IMR-90 (cell line): ENCODE results near the gene STK10. TPM values are rescaled to one million over a fixed set of nuclear protein-coding genes. Genes with fewer than 3 reads are reported as not detected.

Source experiments
- ATAC-seq: fragments of 200-7000 bp; cut with Tn5 transposase; 2 replicates; pipeline ENCODE4 v1.9.1; 2020; ENCODE audit warnings: low read depth, mild to moderate bottlenecking, moderate library complexity
- BruUV-seq: library from RNA; stranded (reverse); fragments of 400-500 nt; replicated peaks from 2 replicates; lab custom pipeline; 2021; lab: Mats Ljungman, UMichigan
- CTCF ChIA-PET: fragments of 300-600 bp; formaldehyde crosslinking; extraction: SDS; loops from one replicate; lab custom pipeline; 2021; ENCODE audit warnings: antibody characterized with exemption; lab: Yijun Ruan, JAX
- POLR2A ChIA-PET: fragments of 300-600 bp; sonication (Branson Sonifier 250); formaldehyde crosslinking; loops from one replicate; lab custom pipeline; 2022; ENCODE audit warnings: antibody characterized with exemption; ENCODE audit not compliant: unreplicated experiment; lab: Charles Lee
- DNase-seq: peaks from one replicate; pipeline ENCODE4 v3.0.0; 2013
- H2AFZ ChIP-seq: replicated peaks from 2 replicates; pipeline ENCODE3; 2013; ENCODE audit warnings: low read length, mild to moderate bottlenecking; ENCODE audit not compliant: poor library complexity
- H2AK5ac ChIP-seq: 2 replicates; pipeline ENCODE4 v1.6.1; 2013; ENCODE audit warnings: low read depth, low read length, inconsistent platforms
- H2AK9ac ChIP-seq: replicated peaks from 2 replicates; pipeline ENCODE3; 2013; ENCODE audit warnings: mild to moderate bottlenecking, low read depth, low read length, moderate library complexity; ENCODE audit not compliant: poor library complexity
- H2BK120ac ChIP-seq: 2 replicates; pipeline ENCODE4 v1.6.1; 2013; ENCODE audit warnings: low read depth, low read length, inconsistent platforms
- H2BK15ac ChIP-seq: 3 replicates; pipeline ENCODE4 v1.6.1; 2013; ENCODE audit warnings: low read depth, low read length, inconsistent platforms
- H2BK20ac ChIP-seq: 2 replicates; pipeline ENCODE4 v1.6.1; 2013; ENCODE audit warnings: low read depth, mild to moderate bottlenecking, inconsistent platforms, low read length, moderate library complexity
- H2BK5ac ChIP-seq: 2 replicates; pipeline ENCODE4 v1.6.1; 2013; ENCODE audit warnings: mild to moderate bottlenecking, low read depth, low read length, inconsistent platforms; ENCODE audit not compliant: poor library complexity, severe bottlenecking
- H3K14ac ChIP-seq: replicated peaks from 2 replicates; pipeline ENCODE4 v1.6.1; 2013; ENCODE audit warnings: low read depth, low read length, inconsistent platforms
- H3K18ac ChIP-seq: 2 replicates; pipeline ENCODE4 v1.6.1; 2013; ENCODE audit warnings: low read depth, low read length, control low read depth
- H3K23ac ChIP-seq: 2 replicates; pipeline ENCODE4 v1.6.1; 2013; ENCODE audit warnings: low read depth, low read length, inconsistent platforms
- H3K27ac ChIP-seq: 2 replicates; pipeline ENCODE4 v1.5.1; 2013; ENCODE audit warnings: mild to moderate bottlenecking, control low read depth, low read length; ENCODE audit not compliant: insufficient read depth
- H3K27me3 ChIP-seq: 2 replicates; pipeline ENCODE4 v1.6.1; 2013; ENCODE audit warnings: low read length; ENCODE audit not compliant: control insufficient read depth, insufficient read depth
- H3K36me3 ChIP-seq: 2 replicates; pipeline ENCODE4 v1.6.1; 2013; ENCODE audit warnings: low read length, mixed read lengths; ENCODE audit not compliant: control insufficient read depth, insufficient read depth
- H3K4ac ChIP-seq: 2 replicates; pipeline ENCODE4 v1.6.1; 2013; ENCODE audit warnings: low read depth, low read length, inconsistent platforms
- H3K4me1 ChIP-seq: 2 replicates; pipeline ENCODE4 v1.6.1; 2013; ENCODE audit warnings: low read length, mixed read lengths; ENCODE audit not compliant: control insufficient read depth, insufficient read depth
- H3K4me2 ChIP-seq: 2 replicates; pipeline ENCODE4 v1.6.1; 2013; ENCODE audit warnings: low read depth, mild to moderate bottlenecking, control low read depth, low read length, moderate library complexity
- H3K4me3 ChIP-seq: 2 replicates; pipeline ENCODE4 v1.5.1; 2013; ENCODE audit warnings: low read depth, mild to moderate bottlenecking, control low read depth, low read length, moderate library complexity; ENCODE audit not compliant: insufficient read depth
- H3K56ac ChIP-seq: 2 replicates; pipeline ENCODE4 v1.6.1; 2013; ENCODE audit warnings: low read length, inconsistent platforms; ENCODE audit not compliant: insufficient read depth; ENCODE audit errors: extremely low read depth
- H3K79me1 ChIP-seq, 2 experiments: 2 replicates each; pipeline ENCODE4 v1.6.1; 2013; ENCODE audit warnings: low read length in 2 of 2, inconsistent platforms in 1 of 2, low read depth in 1 of 2
- H3K9ac ChIP-seq: 2 replicates; pipeline ENCODE4 v1.6.1; 2013; ENCODE audit warnings: low read depth, low read length, control low read depth
- H3K9me1 ChIP-seq: 2 replicates; pipeline ENCODE4 v1.6.1; 2013; ENCODE audit warnings: low read length, inconsistent platforms; ENCODE audit not compliant: insufficient read depth
- H3K9me3 ChIP-seq: 2 replicates; pipeline ENCODE4 v1.6.1; 2013; ENCODE audit warnings: low read length; ENCODE audit not compliant: control insufficient read depth, insufficient read depth
- H4K20me1 ChIP-seq: 2 replicates; pipeline ENCODE4 v1.6.1; 2013; ENCODE audit warnings: low read length, inconsistent platforms; ENCODE audit not compliant: insufficient read depth
- H4K5ac ChIP-seq: 2 replicates; pipeline ENCODE4 v1.6.1; 2013; ENCODE audit warnings: mild to moderate bottlenecking, low read depth, low read length, control low read depth
- H4K8ac ChIP-seq, 2 experiments: 2 replicates each; pipeline ENCODE4 v1.6.1; 2013; ENCODE audit warnings: low read depth in 2 of 2, low read length in 2 of 2, control low read depth in 1 of 2, inconsistent platforms in 1 of 2
- H4K91ac ChIP-seq: 2 replicates; pipeline ENCODE4 v1.6.1; 2013; ENCODE audit warnings: low read depth, low read length, inconsistent platforms; ENCODE audit not compliant: insufficient read depth
- BHLHE40 ChIP-seq: fragments of 150-350 bp; IDR thresholded peaks from 2 replicates; pipeline ENCODE4 v1.6.1; 2016; ENCODE audit warnings: mild to moderate bottlenecking, low read depth, low read length
- CEBPB ChIP-seq: IDR thresholded peaks from 2 replicates; pipeline ENCODE4 v1.6.1; 2012; ENCODE audit warnings: low read depth, low read length, improper control_type of control experiment
- CHD1 ChIP-seq: IDR thresholded peaks from 2 replicates; pipeline ENCODE4 v1.6.1; 2012; ENCODE audit warnings: low read depth, low read length, improper control_type of control experiment
- CTCF ChIP-seq: conservative IDR thresholded peaks from 2 replicates; pipeline ENCODE4 v1.5.1; 2012; ENCODE audit warnings: mild to moderate bottlenecking, low read depth, low read length, improper control_type of control experiment
- ELK1 ChIP-seq: fragments of 150-350 bp; IDR thresholded peaks from 2 replicates; pipeline ENCODE4 v1.6.1; 2016; ENCODE audit warnings: low read depth, mild to moderate bottlenecking, low read length, moderate library complexity, borderline replicate concordance
- MAFK ChIP-seq: IDR thresholded peaks from 2 replicates; pipeline ENCODE4 v1.6.1; 2012; ENCODE audit warnings: low read depth, low read length, improper control_type of control experiment
- MXI1 ChIP-seq: IDR thresholded peaks from 2 replicates; pipeline ENCODE4 v1.6.1; 2012; ENCODE audit warnings: low read depth, mild to moderate bottlenecking, low read length, moderate library complexity, borderline replicate concordance
- NFE2L2 ChIP-seq: fragments of 150-350 bp; IDR thresholded peaks from 2 replicates; pipeline ENCODE4 v1.6.1; 2016; ENCODE audit warnings: low read depth, mild to moderate bottlenecking, low read length
- POLR2A ChIP-seq: IDR thresholded peaks from 2 replicates; pipeline ENCODE4 v1.6.1; 2012; ENCODE audit warnings: mild to moderate bottlenecking, low read depth, low read length
- RAD21 ChIP-seq: IDR thresholded peaks from 2 replicates; pipeline ENCODE4 v1.6.1; 2012; ENCODE audit warnings: low read length, improper control_type of control experiment
- RCOR1 ChIP-seq: IDR thresholded peaks from 2 replicates; pipeline ENCODE4 v1.6.1; 2012; ENCODE audit warnings: mild to moderate bottlenecking, low read length, improper control_type of control experiment; ENCODE audit not compliant: insufficient replicate concordance
- RFX5 ChIP-seq: IDR thresholded peaks from 2 replicates; pipeline ENCODE4 v1.8.0; 2012; ENCODE audit warnings: low read depth, mild to moderate bottlenecking, low read length, moderate library complexity
- SMC3 ChIP-seq: fragments of 150-350 bp; IDR thresholded peaks from 2 replicates; pipeline ENCODE4 v1.6.1; 2016; ENCODE audit warnings: low read depth, mild to moderate bottlenecking, antibody characterized with exemption, low read length, moderate library complexity
- USF2 ChIP-seq: fragments of 150-350 bp; IDR thresholded peaks from 2 replicates; pipeline ENCODE4 v1.6.1; 2017; ENCODE audit warnings: mild to moderate bottlenecking, antibody characterized with exemption, low read length, low read depth
- WGBS, 2 experiments: methylation state at CpG; one replicate each; pipeline versions ENCODE4 v1.1.5 to v1.1.7; 2013; ENCODE audit warnings: missing lambda C conversion rate in 2 of 2; ENCODE audit not compliant: insufficient read length in 1 of 2; ENCODE audit errors: extremely low coverage in 2 of 2; 5-methylcytosine and 5-hydroxymethylcytosine counted together
- dilution Hi-C: fragments of 300-500 bp; cut with HindIII; formaldehyde crosslinking; loops from one replicate; pipeline ENCODE4 v1.14.3; 2018; ENCODE audit warnings: low sequenced_read_pairs; ENCODE audit not compliant: unreplicated experiment
- in situ Hi-C: fragments of 300-500 bp; cut with MboI; formaldehyde crosslinking; loops from 3 replicates; pipeline ENCODE4 v1.14.3; 2019; ENCODE audit warnings: low sequenced_read_pairs, inconsistent platforms, mixed read lengths
- intact Hi-C: fragments of 100-400 bp; cut with micrococcal nuclease; formaldehyde crosslinking; loops from 2 replicates; pipeline ENCODE4 v1.10.0; 2022
- polyA plus RNA-seq, 3 experiments: library from polyadenylated mRNA; depleted of rRNA; stranded (reverse); fragments of >200 nt; gene quantifications; 2 replicates each; pipeline ENCODE4 v1.2.3, GENCODE V29; 2012; ENCODE audit warnings: low replicate concordance in 1 of 3
- total RNA-seq: library from RNA; depleted of rRNA; stranded (reverse); fragments of >200 nt; gene quantifications from 2 replicates; pipeline ENCODE4 v1.2.3, GENCODE V29; 2012

The STK10 gene
- total and polyA plus RNA-seq, 2 of the 4 experiments (the other 2 are of a cell fraction), result 15.4 to 18.5 TPM

GRCh38 chr5:172150514-172151425 lies 37.3 kb downstream of the STK10 start:
- Histone ChIP-seq H2AFZ (peak overlapping the region; percentile 36), H3K27ac (no peak overlapping the region), H3K79me1 (peaks cover 22 to 66% of the 10 kb centered on the region in 2 experiments), H3K56ac (no peak overlapping the region), H4K91ac (no peak overlapping the region), H3K23ac (no peak overlapping the region), H2AK5ac (no peak overlapping the region; the same call in 1 of the 2 replicates), H3K4me1 (peaks cover 10% of the 10 kb centered on the region), H3K14ac (peak overlapping the region; percentile 4), H3K36me3 (peaks cover 14% of the 10 kb centered on the region), H2AK9ac (peak overlapping the region; percentile 89), H3K9me1 (peaks cover 4% of the 10 kb centered on the region; the same call in 1 of the 2 replicates), H4K5ac (no peak overlapping the region), H3K4me3 (no peak overlapping the region), H2BK20ac (no peak overlapping the region), H4K20me1 (peaks cover 7% of the 10 kb centered on the region; the same call in 1 of the 2 replicates), H2BK120ac (no peak overlapping the region), H3K9ac (no peak overlapping the region), H3K18ac (no peak overlapping the region), H3K9me3 (no peaks in the 10 kb centered on the region), H3K4me2 (no peak overlapping the region), H2BK5ac (no peak overlapping the region), H3K27me3 (no peaks in the 10 kb centered on the region), H4K8ac (no peak overlapping the region), H2BK15ac (no peak overlapping the region), H3K4ac (peak overlapping the region; percentile 60; the same call in 1 of the 2 replicates)
- intact Hi-C loops (no loop called here), in situ Hi-C loops (no loop called here), dilution Hi-C loops (no loop called here)
- WGBS, 2 experiments, result 79% methylated on average over 6 of the region's 16 CpGs; no CpG with 5 or more reads in 1 of the 2 experiments
- CTCF ChIA-PET, result no interaction called here
- ATAC-seq, result no peak
- peak; percentile 24 for DNase-seq
- no TSS peak for BruUV-seq
- POLR2A ChIA-PET, result interaction anchor here (0.7 kb wide), 1 partner anchor 22 kb away, joined by 3 read pairs; no protein-coding TSS in a partner anchor
- TF ChIP-seq RFX5 (no peak), RCOR1 (no peak), BHLHE40 (no peak), CTCF (no peak), CHD1 (no peak), MAFK (no peak), USF2 (no peak), MXI1 (no peak), RAD21 (no peak), ELK1 (no peak), POLR2A (no peak), SMC3 (no peak), CEBPB (no peak), NFE2L2 (no peak)
